ENCODE data around the gene CA6. TPM values are rescaled to one million over a fixed set of nuclear protein-coding genes. Genes with fewer than 3 reads are reported as not detected.

Gene CA6
- total and polyA plus RNA-seq, 2 donors (not counting 1 experiment from before 2014, with no cell fraction given) = not detected

- Histone ChIP-seq H3K27me3 (replicated peaks in 1 of 4; ENCODE audit: control extremely low read depth in 1 of 4, control insufficient read depth in 3 of 4, insufficient read depth in 4 of 4, low read length in 3 of 4) (peaks cover 0 to 5% (median 0%) of the 10 kb centered on the region in 4 experiments), H3K27ac (ENCODE audit: low read length in 2 of 2) (no peak overlapping the region), H2AFZ (ENCODE audit: insufficient read depth, low read depth, low read length, poor library complexity, severe bottlenecking) (no peak overlapping the region), H3K9me3 (ENCODE audit: control extremely low read depth in 1 of 3, control insufficient read depth in 2 of 3, insufficient read depth in 1 of 3, low read length in 2 of 3) (peaks cover 0 to 5% (median 0%) of the 10 kb centered on the region in 3 donors), H4K20me1 (ENCODE audit: control insufficient read depth, insufficient read depth, low read length, poor library complexity, severe bottlenecking) (no peaks in the 10 kb centered on the region), H3K79me2 (ENCODE audit: control insufficient read depth, insufficient read depth, low read length) (no peaks in the 10 kb centered on the region), H3K4me3 (ENCODE audit: control extremely low read depth in 1 of 5, extremely low read depth in 1 of 5, insufficient read depth in 1 of 5, low read depth in 2 of 5, low read length in 4 of 5) (no peak overlapping the region), H3K36me3 (replicated peaks in 1 of 2; ENCODE audit: control extremely low read depth in 1 of 2, control insufficient read depth in 1 of 2, extremely low read depth in 1 of 2, insufficient read depth in 2 of 2, low read length in 1 of 2) (no peaks in the 10 kb centered on the region), H3K9ac (ENCODE audit: low read length) (no peak overlapping the region), H3K4me1 (ENCODE audit: control insufficient read depth in 2 of 2, insufficient read depth in 2 of 2, low read length in 2 of 2) (peaks cover 14% of the 10 kb centered on the region in 2 donors), H3K4me2 (replicated peaks; ENCODE audit: low read depth, low read length, poor library complexity, severe bottlenecking) (no peak overlapping the region)
- whole genome bisulfite sequencing (ENCODE audit: insufficient coverage) = 98% methylated on average over 5 of the region's 13 CpGs
- H3K27ac Mint-ChIP-seq = no peak overlapping the region
- ChIA-PET POLR2A (no interaction called here), CTCF (no interaction called here)
- intact Hi-C loops (cut with micrococcal nuclease) = no loop called here
- H3K4me3 Mint-ChIP-seq = no peak overlapping the region
- TF ChIP-seq CTCF (IDR thresholded peaks at IDR 0.05) (no peak), EZH2 (IDR thresholded peaks at IDR 0.05; ENCODE audit: borderline replicate concordance, insufficient read depth, low read depth, low read length, poor library complexity, severe bottlenecking) (no peak)
- no peak for ATAC-seq (ENCODE audit: low read depth)
- H3K9me3 Mint-ChIP-seq (ENCODE audit: insufficient read depth) = no peaks in the 10 kb centered on the region
- peaks cover 8% of the 10 kb centered on the region for H3K27me3 Mint-ChIP-seq
- DNase-seq = no peak
- peaks cover 26% of the 10 kb centered on the region for H3K4me1 Mint-ChIP-seq
Measured at GRCh38 chr1:9018333-9018732, 72.7 kb downstream of the CA6 start.

GRCh38 chr1:9019896-9020295, 74.2 kb downstream of the CA6 start:
- Histone ChIP-seq H3K4me1 (ENCODE audit: control insufficient read depth in 2 of 2, insufficient read depth in 2 of 2, low read length in 2 of 2) (peaks cover 14% of the 10 kb centered on the region in 2 donors), H3K36me3 (replicated peaks in 1 of 2; ENCODE audit: control extremely low read depth in 1 of 2, control insufficient read depth in 1 of 2, extremely low read depth in 1 of 2, insufficient read depth in 2 of 2, low read length in 1 of 2) (no peaks in the 10 kb centered on the region), H4K20me1 (ENCODE audit: control insufficient read depth, insufficient read depth, low read length, poor library complexity, severe bottlenecking) (no peaks in the 10 kb centered on the region), H3K9me3 (ENCODE audit: control extremely low read depth in 1 of 3, control insufficient read depth in 2 of 3, insufficient read depth in 1 of 3, low read length in 2 of 3) (peaks cover 0 to 5% (median 0%) of the 10 kb centered on the region in 3 donors), H2AFZ (ENCODE audit: insufficient read depth, low read depth, low read length, poor library complexity, severe bottlenecking) (no peak overlapping the region), H3K27ac (ENCODE audit: low read length in 2 of 2) (no peak overlapping the region), H3K79me2 (ENCODE audit: control insufficient read depth, insufficient read depth, low read length) (no peaks in the 10 kb centered on the region), H3K9ac (ENCODE audit: low read length) (no peak overlapping the region), H3K4me3 (ENCODE audit: control extremely low read depth in 1 of 5, extremely low read depth in 1 of 5, insufficient read depth in 1 of 5, low read depth in 2 of 5, low read length in 4 of 5) (no peak overlapping the region), H3K27me3 (replicated peaks in 1 of 4; ENCODE audit: control extremely low read depth in 1 of 4, control insufficient read depth in 3 of 4, insufficient read depth in 4 of 4, low read length in 3 of 4) (peaks cover 0 to 5% (median 0%) of the 10 kb centered on the region in 4 experiments), H3K4me2 (replicated peaks; ENCODE audit: low read depth, low read length, poor library complexity, severe bottlenecking) (no peak overlapping the region)
- peaks cover 26% of the 10 kb centered on the region for H3K4me1 Mint-ChIP-seq
- H3K27me3 Mint-ChIP-seq = peaks cover 8% of the 10 kb centered on the region
- WGBS (ENCODE audit: insufficient coverage) = 2% methylated on average over 4 of the region's 4 CpGs
- no peak overlapping the region for H3K4me3 Mint-ChIP-seq
- no peak for ATAC-seq (ENCODE audit: low read depth)
- ChIA-PET POLR2A (no interaction called here), CTCF (interaction anchor here (0.8 to 1.0 kb wide), 2 partner anchors 15 to 82 kb away, joined by 3 to 4 read pairs; no protein-coding TSS in a partner anchor)
- intact Hi-C loops (cut with micrococcal nuclease) = no loop called here
- no peak for DNase-seq
- no peaks in the 10 kb centered on the region for H3K9me3 Mint-ChIP-seq (ENCODE audit: insufficient read depth)
- no peak overlapping the region for H3K27ac Mint-ChIP-seq
- TF ChIP-seq CTCF (IDR thresholded peaks at IDR 0.05) (no peak), EZH2 (IDR thresholded peaks at IDR 0.05; ENCODE audit: borderline replicate concordance, insufficient read depth, low read depth, low read length, poor library complexity, severe bottlenecking) (no peak)
